SU-DHL-6 (cell line): ENCODE results near the gene NOTUM.

Experiments used
- H2AFZ ChIP-seq: fragments of 200-600 bp; sonication (generic); 2 replicates; pipeline ENCODE4 v1.6.1; 2014; ENCODE audit warnings: low read depth, mild to moderate bottlenecking, moderate library complexity, mixed read lengths, antibody characterized with exemption, low read length; ENCODE audit not compliant: severe bottlenecking
- H3F3A ChIP-seq: fragments of 200-600 bp; shearing (Covaris generic); 2 replicates; pipeline ENCODE4 v1.6.0; 2016; ENCODE audit warnings: antibody characterized with exemption, mild to moderate bottlenecking; ENCODE audit not compliant: insufficient read depth
- H3K27ac ChIP-seq: fragments of 200-600 bp; sonication (generic); 2 replicates; pipeline ENCODE4 v1.5.1; 2016; ENCODE audit warnings: low read depth, mild to moderate bottlenecking, low read length, moderate library complexity, mixed read lengths
- H3K27me3 ChIP-seq: fragments of 200-600 bp; sonication (generic), shearing (Covaris generic); 2 replicates; pipeline ENCODE4 v1.6.0; 2014; ENCODE audit warnings: mild to moderate bottlenecking, low read length
- H3K36me3 ChIP-seq: fragments of 200-600 bp; sonication (generic); 2 replicates; pipeline ENCODE4 v1.6.1; 2014; ENCODE audit warnings: mild to moderate bottlenecking, low read length, mixed read lengths
- H3K4me2 ChIP-seq: fragments of 300-600, 200-600 bp; shearing (Covaris generic), sonication (generic); 2 replicates; pipeline ENCODE4 v1.6.0; 2014; ENCODE audit warnings: low read length, low read depth, mild to moderate bottlenecking; ENCODE audit not compliant: poor library complexity, severe bottlenecking
- H3K4me3 ChIP-seq: fragments of 200-600 bp; sonication (generic); 2 replicates; pipeline ENCODE4 v1.5.1; 2014; ENCODE audit warnings: antibody characterized with exemption, low read length, mild to moderate bottlenecking, mixed read lengths; ENCODE audit not compliant: insufficient read depth, poor library complexity, severe bottlenecking
- H3K79me2 ChIP-seq: fragments of 200-600 bp; sonication (generic); 2 replicates; pipeline ENCODE4 v1.6.1; 2014; ENCODE audit warnings: mild to moderate bottlenecking, low read length, moderate library complexity; ENCODE audit not compliant: insufficient read depth
- H3K9ac ChIP-seq: fragments of 200-600 bp; sonication (generic); 2 replicates; pipeline ENCODE4 v1.7.0; 2014; ENCODE audit warnings: mild to moderate bottlenecking, low read length
- H3K9me2 ChIP-seq: fragments of 200-600 bp; sonication (generic); replicated peaks from 2 replicates; pipeline ENCODE4 v1.6.1; 2014; ENCODE audit warnings: low read length; ENCODE audit not compliant: insufficient read depth
- H3K9me3 ChIP-seq: fragments of 200-600 bp; sonication (generic); 2 replicates; pipeline ENCODE4 v1.6.1; 2014; ENCODE audit warnings: low read length, mixed read lengths; ENCODE audit not compliant: insufficient read depth
- H4K20me1 ChIP-seq: fragments of 200-600 bp; sonication (generic); 2 replicates; pipeline ENCODE4 v1.6.1; 2014; ENCODE audit warnings: low read depth, mild to moderate bottlenecking, antibody characterized with exemption, low read length, moderate library complexity, mixed read lengths
- CTCF ChIP-seq: fragments of 200-600 bp; sonication (generic); IDR thresholded peaks from one replicate; pipeline ENCODE4 v1.5.1; 2017; ENCODE audit warnings: antibody characterized with exemption, mild to moderate bottlenecking, low read length, moderate library complexity; ENCODE audit not compliant: insufficient read depth, poor library complexity, severe bottlenecking
- EZH2phosphoT487 ChIP-seq: fragments of 200-600 bp; sonication (generic), shearing (Covaris generic); conservative IDR thresholded peaks from 2 replicates; pipeline ENCODE4 v1.6.1; 2018; ENCODE audit warnings: mild to moderate bottlenecking, antibody characterized with exemption, low read length, moderate library complexity, mixed read lengths

The NOTUM gene

GRCh38 chr17:81924557-81925532, 36.1 kb downstream of the NOTUM start:
- Histone ChIP-seq H3K27me3 (no peaks in the 10 kb centered on the region), H2AFZ (no peak overlapping the region), H3F3A (no peaks in the 10 kb centered on the region), H3K79me2 (peaks cover 63% of the 10 kb centered on the region), H3K27ac (no peak overlapping the region), H3K9me2 (no peaks in the 10 kb centered on the region), H3K36me3 (no peaks in the 10 kb centered on the region), H4K20me1 (no peaks in the 10 kb centered on the region), H3K9me3 (no peaks in the 10 kb centered on the region), H3K9ac (no peak overlapping the region), H3K4me2 (no peak overlapping the region), H3K4me3 (no peak overlapping the region)
- TF ChIP-seq CTCF = no peak
- TF ChIP-seq EZH2phosphoT487 = no peak

- Histone ChIP-seq H3F3A (no peaks in the 10 kb centered on the region), H3K27me3 (no peaks in the 10 kb centered on the region), H2AFZ (no peak overlapping the region), H3K9me2 (no peaks in the 10 kb centered on the region), H3K9me3 (no peaks in the 10 kb centered on the region), H3K4me3 (no peak overlapping the region), H3K79me2 (peaks cover 68% of the 10 kb centered on the region), H3K9ac (no peak overlapping the region), H3K27ac (no peak overlapping the region), H3K36me3 (no peaks in the 10 kb centered on the region), H4K20me1 (no peaks in the 10 kb centered on the region), H3K4me2 (no peak overlapping the region)
- TF ChIP-seq EZH2phosphoT487 (no peak), CTCF (no peak)
These were observed 37.4 kb downstream of the NOTUM start for GRCh38 chr17:81923302-81924260.

GRCh38 chr17:81922566-81923301, 38.3 kb downstream of the NOTUM start:
- Histone ChIP-seq H3K4me3 (no peak overlapping the region), H2AFZ (no peak overlapping the region), H3K9ac (no peak overlapping the region), H3F3A (no peaks in the 10 kb centered on the region), H4K20me1 (no peaks in the 10 kb centered on the region), H3K79me2 (peaks cover 68% of the 10 kb centered on the region), H3K27me3 (no peaks in the 10 kb centered on the region), H3K27ac (no peak overlapping the region), H3K9me3 (no peaks in the 10 kb centered on the region), H3K9me2 (no peaks in the 10 kb centered on the region), H3K4me2 (no peak overlapping the region), H3K36me3 (no peaks in the 10 kb centered on the region)
- no peak for TF ChIP-seq EZH2phosphoT487
- no peak for TF ChIP-seq CTCF
